IPS DF 6.9 (cell line): ENCODE results near the gene NALCN.

Experiments
- DNase-seq: peaks from one replicate; pipeline ENCODE4 v3.0.0-alpha.2; 2013; ENCODE audit warnings: low read depth, low spot score
- H3K27ac ChIP-seq: one replicate; pipeline ENCODE4 v1.5.1; 2013; ENCODE audit warnings: low read length, control low read depth
- H3K27me3 ChIP-seq: 2 replicates; pipeline ENCODE4 v1.6.1; 2013; ENCODE audit warnings: mild to moderate bottlenecking, low read length; ENCODE audit not compliant: control insufficient read depth, insufficient read depth
- H3K36me3 ChIP-seq: 2 replicates; pipeline ENCODE4 v1.6.1; 2013; ENCODE audit warnings: low read length; ENCODE audit not compliant: control insufficient read depth, insufficient read depth
- H3K4me1 ChIP-seq: 2 replicates; pipeline ENCODE4 v1.6.1; 2013; ENCODE audit warnings: low read length; ENCODE audit not compliant: control insufficient read depth, insufficient read depth
- H3K4me3 ChIP-seq: 2 replicates; pipeline ENCODE4 v1.5.1; 2013; ENCODE audit warnings: mild to moderate bottlenecking, low read length
- H3K9me3 ChIP-seq: 2 replicates; pipeline ENCODE4 v1.6.1; 2013; ENCODE audit warnings: low read length, inconsistent platforms; ENCODE audit not compliant: control insufficient read depth, insufficient read depth
- WGBS: extraction: QIAGEN DNeasy Blood & Tissue Kit; methylation state at CpG from one replicate; pipeline ENCODE4 v1.1.7; 2013; ENCODE audit warnings: mixed read lengths, missing lambda C conversion rate; ENCODE audit not compliant: insufficient read length, insufficient coverage; 5-methylcytosine and 5-hydroxymethylcytosine counted together

NALCN gene

GRCh38 chr13:101292711-101293110 lies 123.6 kb downstream of the NALCN start:
- WGBS = no CpG with 5 or more reads among the region's 1 CpG
- no peak for DNase-seq
- no peaks in the 10 kb centered on the region for H3K4me1 ChIP-seq
- no peaks in the 10 kb centered on the region for H3K9me3 ChIP-seq
- no peak overlapping the region for H3K27ac ChIP-seq
- no peak overlapping the region for H3K4me3 ChIP-seq
- no peaks in the 10 kb centered on the region for H3K36me3 ChIP-seq
- no peaks in the 10 kb centered on the region for H3K27me3 ChIP-seq

- Histone ChIP-seq H3K4me3 (no peak overlapping the region), H3K36me3 (no peaks in the 10 kb centered on the region), H3K27me3 (no peaks in the 10 kb centered on the region), H3K4me1 (no peaks in the 10 kb centered on the region), H3K27ac (no peak overlapping the region), H3K9me3 (no peaks in the 10 kb centered on the region)
- no peak for DNase-seq
- no CpG with 5 or more reads among the region's 10 CpGs for WGBS
Measured at GRCh38 chr13:101291646-101292515, 124.4 kb downstream of the NALCN start.

GRCh38 chr13:101291206-101291605 lies 125.1 kb downstream of the NALCN start:
- no CpG with 5 or more reads among the region's 2 CpGs for whole genome bisulfite sequencing
- Histone ChIP-seq H3K36me3 (no peaks in the 10 kb centered on the region), H3K27ac (no peak overlapping the region), H3K4me3 (no peak overlapping the region), H3K27me3 (no peaks in the 10 kb centered on the region), H3K9me3 (no peaks in the 10 kb centered on the region), H3K4me1 (no peaks in the 10 kb centered on the region)
- no peak for DNase-seq

GRCh38 chr13:101289764-101290163 lies 126.5 kb downstream of the NALCN start:
- H3K27ac ChIP-seq = no peak overlapping the region
- peak; percentile 16 for DNase-seq
- no peaks in the 10 kb centered on the region for H3K27me3 ChIP-seq
- H3K4me3 ChIP-seq = no peak overlapping the region
- H3K9me3 ChIP-seq = no peaks in the 10 kb centered on the region
- no CpG with 5 or more reads among the region's 5 CpGs for WGBS
- no peaks in the 10 kb centered on the region for H3K36me3 ChIP-seq
- H3K4me1 ChIP-seq = no peaks in the 10 kb centered on the region

GRCh38 chr13:101283782-101284181 lies 132.5 kb downstream of the NALCN start:
- no peak overlapping the region for H3K4me3 ChIP-seq
- H3K27me3 ChIP-seq = no peaks in the 10 kb centered on the region
- no peaks in the 10 kb centered on the region for H3K9me3 ChIP-seq
- H3K4me1 ChIP-seq = no peaks in the 10 kb centered on the region
- H3K36me3 ChIP-seq = no peaks in the 10 kb centered on the region
- no CpG with 5 or more reads among the region's 3 CpGs for WGBS
- DNase-seq = no peak
- H3K27ac ChIP-seq = no peak overlapping the region

GRCh38 chr13:101272886-101273285 lies 143.4 kb downstream of the NALCN start:
- H3K9me3 ChIP-seq = no peaks in the 10 kb centered on the region; the same call in 1 of the 2 replicates
- no peaks in the 10 kb centered on the region for H3K36me3 ChIP-seq
- no peaks in the 10 kb centered on the region; the same call in 1 of the 2 replicates for H3K4me1 ChIP-seq
- no peaks in the 10 kb centered on the region for H3K27me3 ChIP-seq
- no peak overlapping the region for H3K4me3 ChIP-seq
- DNase-seq = no peak
- no CpG with 5 or more reads among the region's 9 CpGs for WGBS
- no peak overlapping the region for H3K27ac ChIP-seq

- H3K4me3 ChIP-seq = no peak overlapping the region
- WGBS = no CpG with 5 or more reads among the region's 11 CpGs
- DNase-seq = no peak
- no peaks in the 10 kb centered on the region; the same call in 1 of the 2 replicates for H3K4me1 ChIP-seq
- no peaks in the 10 kb centered on the region for H3K36me3 ChIP-seq
- no peaks in the 10 kb centered on the region for H3K27me3 ChIP-seq
- H3K9me3 ChIP-seq = no peaks in the 10 kb centered on the region; the same call in 1 of the 2 replicates
- H3K27ac ChIP-seq = no peak overlapping the region
Measured at GRCh38 chr13:101271681-101272245, 144.5 kb downstream of the NALCN start.

- H3K27ac ChIP-seq = no peak overlapping the region
- WGBS = no CpG with 5 or more reads among the region's 5 CpGs
- no peak overlapping the region for H3K4me3 ChIP-seq
- H3K36me3 ChIP-seq = no peaks in the 10 kb centered on the region
- H3K9me3 ChIP-seq = no peaks in the 10 kb centered on the region
- no peak for DNase-seq
- no peaks in the 10 kb centered on the region for H3K27me3 ChIP-seq
- H3K4me1 ChIP-seq = no peaks in the 10 kb centered on the region
Measured at GRCh38 chr13:101267656-101268055, 148.7 kb downstream of the NALCN start.

GRCh38 chr13:101265934-101266333 lies 150.4 kb downstream of the NALCN start:
- Histone ChIP-seq H3K4me1 (no peaks in the 10 kb centered on the region), H3K27me3 (no peaks in the 10 kb centered on the region), H3K9me3 (no peaks in the 10 kb centered on the region), H3K27ac (no peak overlapping the region), H3K4me3 (no peak overlapping the region), H3K36me3 (no peaks in the 10 kb centered on the region)
- DNase-seq = no peak
- WGBS = no CpG with 5 or more reads among the region's 3 CpGs

GRCh38 chr13:101264931-101265330 lies 151.4 kb downstream of the NALCN start:
- no peaks in the 10 kb centered on the region for H3K36me3 ChIP-seq
- no peak overlapping the region for H3K4me3 ChIP-seq
- no peaks in the 10 kb centered on the region for H3K27me3 ChIP-seq
- H3K27ac ChIP-seq = no peak overlapping the region
- WGBS = no CpG with 5 or more reads among the region's 2 CpGs
- no peak for DNase-seq
- H3K4me1 ChIP-seq = no peaks in the 10 kb centered on the region
- no peaks in the 10 kb centered on the region for H3K9me3 ChIP-seq
